Activated T-cell treated with anti-CD3 and anti-CD28 coated beads for 24 hours (primary cell): Measurements from ENCODE around the gene RTN4RL2.
A peak's percentile ranks its signal among the peaks of the same experiment; 100 is the strongest.
"Not testable (repeated sequence)": the region's sequence is repeated elsewhere in the genome, so short reads cannot be mapped to it uniquely, and the experiment has no call there.

ENCODE experiments used
- DNase-seq: peaks from one replicate; pipeline ENCODE4 v3.0.0-alpha.2; 2020; ENCODE audit warnings: low read depth

The RTN4RL2 gene

GRCh38 chr11:57432714-57433163 lies 27.6 kb upstream of the RTN4RL2 start:
- DNase-seq: peak; percentile 12

DNA sequence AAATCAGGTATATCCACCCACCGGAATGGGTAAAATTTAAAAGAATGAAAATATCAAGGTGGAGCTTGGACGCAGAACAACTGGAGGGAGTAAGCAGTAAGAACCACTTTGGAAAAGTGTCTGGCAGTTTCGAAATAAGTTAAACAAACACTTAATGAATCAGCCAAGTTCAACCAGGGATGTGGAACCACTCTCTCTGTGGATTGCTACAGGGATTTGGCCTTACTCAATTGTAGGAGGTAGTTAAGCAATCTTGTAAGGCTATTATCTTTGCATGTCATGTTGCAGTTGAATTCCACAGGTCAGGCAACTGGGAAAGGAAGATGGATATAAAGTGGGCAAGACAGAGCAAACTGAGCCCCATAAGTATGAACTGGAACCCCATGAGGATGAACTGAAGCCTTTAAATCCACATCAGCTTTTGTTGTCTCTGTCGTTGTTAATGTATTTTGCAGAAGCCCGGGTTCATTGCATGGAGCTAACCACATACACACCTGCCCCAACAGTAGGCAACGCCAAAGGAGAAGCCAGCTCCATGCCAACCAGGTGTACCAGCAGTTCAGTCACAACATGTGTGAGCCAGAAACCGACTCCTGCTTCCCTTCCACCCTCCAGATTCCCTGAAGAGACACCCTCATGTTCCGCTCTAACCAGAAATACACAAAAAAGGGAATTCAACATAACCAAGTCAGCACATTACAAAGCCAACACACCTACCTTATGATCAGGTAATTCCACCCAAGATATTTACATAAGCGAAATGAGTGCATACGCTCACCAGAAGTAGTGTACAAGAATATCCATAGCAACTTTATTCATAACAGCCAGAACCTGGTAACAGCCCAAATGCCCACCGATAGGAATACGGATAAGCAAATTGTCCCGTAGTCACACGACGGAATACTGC lies 25.4 kb upstream of the RTN4RL2 start:
- no peak for DNase-seq

- no peak for DNase-seq
Measured at GRCh38 chr11:57436031-57436430, 24.3 kb upstream of the RTN4RL2 start.

GRCh38 chr11:57438345-57439285 lies 21.7 kb upstream of the RTN4RL2 start:
- DNase-seq: no peak

DNA sequence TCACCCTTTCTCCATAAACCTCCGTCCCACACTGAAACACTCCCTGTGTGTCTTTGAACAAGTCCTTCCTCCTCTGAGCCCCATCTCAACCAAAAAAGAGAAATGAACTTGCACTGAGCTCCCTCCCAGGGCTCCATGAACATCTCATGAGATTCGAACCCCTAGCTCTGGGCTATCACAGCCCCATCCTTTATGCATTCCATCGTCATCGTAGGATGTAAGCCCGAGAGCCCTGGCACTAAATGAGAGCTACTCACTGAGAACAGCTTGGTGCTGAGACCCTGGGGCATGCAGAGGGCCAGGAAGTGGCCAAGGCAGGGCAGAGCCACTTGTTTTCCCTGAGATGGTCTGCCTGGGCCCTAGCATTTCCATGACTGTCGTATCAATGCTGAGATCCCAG lies 20.5 kb upstream of the RTN4RL2 start:
- DNase-seq: no peak

DNA sequence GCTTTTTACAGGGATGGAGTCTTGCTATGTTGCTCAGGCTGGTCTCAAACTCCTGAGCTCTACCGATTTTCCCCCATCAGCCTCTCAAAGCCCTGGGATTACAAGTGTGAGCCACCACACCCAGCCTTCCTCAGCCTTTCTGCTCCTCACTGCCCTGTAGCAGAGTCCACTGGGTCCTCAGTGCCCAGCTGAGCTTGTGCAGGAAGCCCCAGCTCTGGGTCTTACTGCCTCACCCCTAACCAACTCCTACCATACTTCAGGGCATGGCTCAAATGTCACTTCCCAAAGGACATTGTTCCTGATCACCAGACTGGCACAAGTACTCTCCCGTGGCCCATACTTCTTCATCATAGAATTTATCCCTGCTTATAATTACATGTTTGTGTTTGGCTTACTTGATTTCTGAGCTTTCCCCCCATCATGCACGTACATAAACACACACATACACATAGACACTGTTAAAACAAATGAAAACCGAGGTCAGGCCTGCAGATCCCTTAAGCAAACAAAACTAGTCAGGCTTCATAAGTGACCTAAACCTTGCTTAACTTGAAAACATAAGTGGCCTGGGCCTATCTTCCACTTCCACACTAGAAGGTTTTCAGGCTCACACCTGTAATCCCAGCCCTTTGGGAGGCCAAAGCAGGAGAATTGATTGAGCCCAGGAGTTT lies 19.4 kb upstream of the RTN4RL2 start:
- DNase-seq: no peak

GRCh38 chr11:57444362-57445121 lies 15.8 kb upstream of the RTN4RL2 start:
- no peak for DNase-seq

GRCh38 chr11:57445122-57445394 lies 15.3 kb upstream of the RTN4RL2 start:
- DNase-seq: not testable (repeated sequence)

GRCh38 chr11:57446055-57446454 lies 14.3 kb upstream of the RTN4RL2 start:
- DNase-seq: no peak

- no peak for DNase-seq
Measured at GRCh38 chr11:57453543-57454177, 6.7 kb upstream of the RTN4RL2 start.

GRCh38 chr11:57456960-57457642 lies 3.2 kb upstream of the RTN4RL2 start:
- DNase-seq: peak; percentile 66

DNA sequence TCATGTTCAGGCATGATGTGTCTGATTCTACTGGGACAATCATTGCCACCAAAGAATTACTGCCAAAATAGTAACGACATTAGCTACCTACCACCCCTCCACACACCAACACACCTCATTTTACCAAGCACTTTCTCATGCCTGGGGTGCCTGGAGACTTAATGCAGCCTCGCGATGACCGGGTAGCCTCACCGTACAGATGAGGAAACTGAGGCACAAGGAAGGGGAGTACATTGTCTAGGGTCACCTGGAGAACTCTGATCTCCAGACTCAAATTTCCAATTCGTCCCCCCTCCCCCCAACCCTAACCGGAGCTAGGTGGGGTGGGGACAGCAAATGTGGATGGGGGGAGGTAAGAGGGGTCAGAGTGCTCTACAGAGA lies 2.7 kb upstream of the RTN4RL2 start:
- DNase-seq: no peak

DNA sequence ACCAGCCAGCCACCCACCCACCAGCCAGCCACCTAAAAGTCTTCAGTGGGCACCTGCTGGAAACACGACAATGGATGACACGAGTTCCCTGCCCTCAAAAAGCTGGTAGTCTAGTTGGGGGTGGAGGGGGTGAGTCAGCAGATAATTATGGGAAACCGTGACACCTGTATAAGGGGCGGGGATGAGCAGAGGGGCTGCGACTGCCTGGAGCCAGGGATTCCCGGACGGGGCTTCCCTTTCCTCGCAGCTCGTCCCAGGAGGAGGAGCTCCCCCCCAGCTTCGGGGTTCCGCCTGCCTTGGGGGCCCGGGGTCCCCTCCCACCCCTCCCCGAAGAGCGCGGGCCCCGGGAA lies 2.3 kb upstream of the RTN4RL2 start:
- DNase-seq: no peak

DNA sequence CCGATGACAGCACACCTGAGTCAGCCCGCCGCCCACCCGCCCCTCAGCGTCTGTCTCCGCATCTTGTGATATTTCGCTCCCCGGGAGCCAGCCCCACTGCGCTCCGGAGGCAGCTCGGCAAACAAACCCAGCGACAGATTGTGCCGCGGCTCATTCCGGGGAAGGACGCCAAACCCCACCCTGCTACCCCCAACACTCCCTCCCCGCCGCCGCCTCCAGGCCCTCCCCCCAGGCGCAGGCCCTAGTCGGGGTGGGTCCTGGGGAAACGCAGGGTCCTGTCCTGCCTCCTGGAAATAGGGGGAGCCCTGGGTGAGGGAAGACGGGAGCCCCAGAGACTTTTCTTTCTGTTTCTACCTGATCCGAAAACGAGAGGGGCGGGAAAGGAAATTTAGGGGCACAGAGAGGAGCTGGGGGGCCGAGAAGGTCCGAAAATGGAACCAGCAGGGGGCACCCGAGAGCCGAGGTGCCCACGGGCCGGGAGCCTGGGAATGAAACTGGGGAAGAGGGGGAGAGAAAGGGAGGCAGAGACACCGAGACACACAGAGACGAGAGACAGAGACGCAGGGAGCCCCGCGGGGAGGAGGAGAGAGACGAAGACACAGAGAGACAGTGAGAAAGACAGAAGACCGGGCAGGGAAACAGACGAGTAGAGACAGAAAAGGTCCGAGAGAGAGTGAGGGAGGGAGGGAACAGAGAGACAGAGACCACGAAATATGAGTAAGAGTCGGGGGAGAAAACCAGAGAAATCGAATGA lies 1.7 kb upstream of the RTN4RL2 start:
- DNase-seq: no peak

DNA sequence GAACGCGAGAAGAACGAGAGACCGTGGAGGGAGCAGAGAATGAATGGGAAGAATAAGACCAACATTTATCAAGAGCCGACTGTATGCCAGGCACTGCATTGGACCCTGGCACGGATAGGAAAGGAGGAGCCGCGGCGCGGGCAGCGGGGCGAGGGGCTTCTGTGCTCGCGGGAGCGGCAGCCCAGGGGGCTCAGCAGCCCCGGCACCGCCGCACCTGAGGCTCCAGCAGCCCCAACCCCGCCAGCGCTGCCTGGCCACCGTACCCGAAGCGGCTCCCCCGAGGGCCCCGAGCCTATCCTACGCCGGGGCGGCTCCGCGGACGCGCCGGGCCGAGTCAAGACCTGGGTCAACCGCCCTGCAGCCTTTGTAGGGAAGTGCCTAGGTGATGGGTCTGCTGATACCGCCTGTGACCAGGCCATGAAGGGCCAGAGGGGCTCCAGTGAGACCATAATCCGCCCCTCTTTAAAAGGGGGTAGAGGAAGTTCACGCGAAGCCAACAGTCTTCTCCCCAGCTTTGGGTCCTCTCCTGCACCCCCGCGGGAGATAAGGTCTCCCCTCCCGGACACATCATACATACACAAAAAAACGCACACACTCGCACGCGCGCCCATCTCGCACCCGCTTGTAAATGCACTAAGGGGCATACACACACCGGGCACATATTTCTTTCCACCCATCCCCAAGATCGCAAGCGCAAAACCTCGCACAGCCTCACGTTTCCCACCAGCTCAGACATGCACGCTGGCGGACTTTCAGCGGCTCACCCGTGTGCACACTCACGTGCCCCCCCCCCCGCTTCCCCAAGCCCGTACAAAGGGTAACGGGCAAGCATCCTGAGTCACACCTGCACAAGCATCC lies 935 bp upstream of the RTN4RL2 start:
- no peak for DNase-seq

GRCh38 chr11:57460758-57461749 lies 726 bp downstream of the RTN4RL2 start:
- DNase-seq: no peak

- no peak for DNase-seq
Measured at GRCh38 chr11:57461841-57462489, 1.6 kb downstream of the RTN4RL2 start.
